HG02759 (cell line): ENCODE measurements around the gene GNAI3.
"Not testable (repeated sequence)": the region's sequence is repeated elsewhere in the genome, so short reads cannot be mapped to it uniquely, and the experiment has no call there.

Experiments
- ATAC-seq: cut with Tn5 transposase; IDR thresholded peaks from one replicate; pipeline ENCODE4 v1.9.1; 2021; ENCODE audit warnings: mild to moderate bottlenecking, moderate library complexity; ENCODE audit not compliant: unreplicated experiment

GNAI3 gene

DNA sequence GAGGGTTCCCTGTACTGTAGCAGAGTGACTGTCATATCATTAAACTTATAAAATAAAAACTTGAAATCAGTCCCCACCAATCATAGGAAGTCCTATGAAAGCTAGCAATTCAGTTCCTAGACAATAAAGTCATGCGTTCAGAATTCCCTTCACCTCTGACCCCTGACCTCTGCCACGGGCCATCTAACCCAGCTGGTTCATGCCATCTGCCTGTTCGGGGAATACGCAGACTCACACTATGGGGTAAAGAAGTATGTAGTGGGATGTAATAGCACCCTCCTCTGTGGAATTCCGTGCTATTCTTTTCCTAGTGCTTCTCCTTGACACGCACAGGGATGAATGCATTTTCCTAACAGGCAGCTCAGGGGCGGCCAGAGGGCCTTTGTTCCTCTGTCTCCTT, 109.6 kb downstream of the GNAI3 start:
- ATAC-seq = no peak

DNA sequence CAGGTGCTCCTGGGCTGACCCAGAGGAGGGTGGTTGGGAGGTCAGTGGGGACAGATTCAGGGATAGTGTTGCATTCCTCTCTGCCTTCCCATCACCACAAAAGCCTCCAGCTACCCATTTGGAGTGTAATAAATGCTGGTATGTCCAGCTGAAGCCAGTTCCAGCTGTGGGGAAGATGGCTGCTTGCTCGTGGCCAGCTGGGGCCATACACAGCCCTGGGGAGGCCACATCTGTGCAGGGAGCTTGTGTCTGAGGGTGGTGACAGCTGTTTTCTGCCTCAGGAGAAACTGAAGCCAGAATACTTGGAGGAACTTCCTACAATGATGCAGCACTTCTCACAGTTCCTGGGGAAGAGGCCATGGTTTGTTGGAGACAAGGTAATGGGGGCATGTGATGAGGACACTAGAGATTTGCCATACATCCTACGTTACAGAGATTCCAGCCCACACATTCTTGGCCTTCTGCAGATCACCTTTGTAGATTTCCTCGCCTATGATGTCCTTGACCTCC, 110.2 kb downstream of the GNAI3 start:
- ATAC-seq = no peak

DNA sequence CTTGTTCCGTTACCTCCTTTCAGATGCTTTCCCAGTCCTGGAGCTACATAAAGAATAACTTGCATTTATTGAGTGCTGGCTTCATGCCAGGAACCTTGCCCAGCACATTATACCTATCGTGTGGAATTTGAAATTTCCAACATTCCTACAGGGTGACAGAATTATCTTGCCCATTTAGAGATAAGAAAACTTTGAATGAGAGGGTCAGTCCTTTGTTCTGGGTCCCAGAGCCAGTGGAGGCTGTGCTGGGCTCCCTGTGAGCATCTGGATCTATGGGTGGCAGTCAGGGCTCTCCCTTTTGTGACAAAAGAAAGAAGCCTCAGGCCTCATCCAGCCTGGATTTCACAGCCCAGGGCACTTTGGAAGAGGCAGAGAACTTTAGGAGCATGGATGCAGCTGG, 110.7 kb downstream of the GNAI3 start:
- no peak for ATAC-seq

DNA sequence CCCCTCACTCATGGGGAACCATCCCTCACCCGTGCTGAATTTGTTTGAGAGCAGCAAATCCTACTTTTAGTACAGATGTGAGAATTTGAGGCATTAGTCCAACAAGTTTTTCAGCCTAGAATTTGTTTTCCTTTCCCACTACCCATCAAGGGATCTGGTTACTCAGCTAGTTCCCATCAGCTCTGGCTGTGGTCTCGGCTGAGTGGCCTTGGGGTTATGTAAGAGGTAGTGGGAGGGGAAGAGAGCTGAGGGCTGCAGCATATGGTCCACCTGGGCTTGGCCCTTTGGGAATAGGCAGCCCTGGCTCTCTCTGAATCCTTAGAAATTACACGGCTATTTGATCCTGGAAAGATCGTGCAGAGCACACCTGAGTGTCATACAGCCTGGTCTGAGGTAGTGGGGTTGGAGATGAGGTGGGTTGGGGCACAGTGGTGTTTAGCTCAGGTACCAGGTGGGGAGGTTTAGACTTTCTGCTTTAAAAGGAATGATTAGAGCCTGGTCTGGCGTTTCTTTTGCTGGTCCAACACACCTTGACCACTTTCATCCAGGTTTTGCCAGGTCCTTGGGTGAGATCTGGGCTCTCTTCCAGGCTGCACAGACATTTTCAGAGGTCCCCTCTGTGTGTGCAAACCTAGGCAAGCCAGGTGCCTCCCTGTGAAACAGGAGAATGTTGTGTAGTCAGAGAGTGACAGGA, 111.7 kb downstream of the GNAI3 start:
- no peak for ATAC-seq

DNA sequence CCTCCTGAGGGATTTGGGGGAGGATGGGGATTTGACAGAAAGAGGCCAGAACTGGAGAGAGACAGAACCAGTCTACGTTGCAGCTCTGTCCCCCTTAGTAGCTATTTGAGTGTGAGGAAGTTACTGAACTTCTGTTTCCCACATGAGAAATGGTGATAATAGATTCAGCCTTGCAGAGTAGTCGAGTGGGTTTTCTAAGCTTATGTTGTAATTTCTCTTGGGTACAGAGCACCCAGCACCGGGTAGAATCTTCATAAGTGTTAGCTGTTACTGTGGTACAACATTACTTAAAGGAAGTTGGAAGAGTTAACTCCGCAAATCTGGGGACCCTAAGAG, 112.2 kb downstream of the GNAI3 start:
- ATAC-seq = not testable (repeated sequence)

DNA sequence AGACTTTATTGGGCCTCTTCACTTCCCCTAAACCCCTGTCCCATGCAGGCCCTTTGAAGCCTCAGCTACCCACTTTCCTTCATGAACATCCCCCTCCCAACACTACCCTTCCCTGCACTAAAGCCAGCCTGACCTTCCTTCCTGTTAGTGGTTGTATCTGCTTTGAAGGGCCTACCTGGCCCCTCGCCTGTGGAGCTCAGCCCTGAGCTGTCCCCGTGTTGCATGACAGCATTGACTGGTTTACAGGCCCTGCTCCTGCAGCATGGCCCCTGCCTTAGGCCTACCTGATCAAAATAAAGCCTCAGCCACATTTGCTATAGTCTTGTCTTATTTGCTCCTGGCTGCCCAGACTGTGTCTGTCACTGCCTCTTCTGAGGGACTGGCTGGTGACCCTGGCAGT, 113.0 kb downstream of the GNAI3 start:
- ATAC-seq = no peak

DNA sequence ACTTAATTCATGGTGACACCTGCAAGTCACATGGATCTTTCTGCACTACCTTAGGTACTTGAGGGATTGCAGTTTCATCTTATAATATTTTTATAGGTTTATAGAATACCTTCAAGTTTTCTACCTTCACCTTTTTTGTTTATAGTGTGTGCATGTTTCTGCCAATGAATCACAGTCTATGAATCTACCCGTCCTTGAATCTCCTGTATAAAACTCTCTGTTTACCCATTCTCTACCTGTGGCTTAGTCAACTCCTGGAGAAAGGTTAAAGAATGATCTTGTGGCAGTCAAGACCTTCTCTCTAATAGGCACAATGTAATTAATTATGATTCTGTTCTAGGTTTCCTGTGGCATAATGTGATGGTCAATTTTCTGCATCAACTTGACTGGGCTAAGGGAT, 116.3 kb downstream of the GNAI3 start:
- no peak for ATAC-seq

DNA sequence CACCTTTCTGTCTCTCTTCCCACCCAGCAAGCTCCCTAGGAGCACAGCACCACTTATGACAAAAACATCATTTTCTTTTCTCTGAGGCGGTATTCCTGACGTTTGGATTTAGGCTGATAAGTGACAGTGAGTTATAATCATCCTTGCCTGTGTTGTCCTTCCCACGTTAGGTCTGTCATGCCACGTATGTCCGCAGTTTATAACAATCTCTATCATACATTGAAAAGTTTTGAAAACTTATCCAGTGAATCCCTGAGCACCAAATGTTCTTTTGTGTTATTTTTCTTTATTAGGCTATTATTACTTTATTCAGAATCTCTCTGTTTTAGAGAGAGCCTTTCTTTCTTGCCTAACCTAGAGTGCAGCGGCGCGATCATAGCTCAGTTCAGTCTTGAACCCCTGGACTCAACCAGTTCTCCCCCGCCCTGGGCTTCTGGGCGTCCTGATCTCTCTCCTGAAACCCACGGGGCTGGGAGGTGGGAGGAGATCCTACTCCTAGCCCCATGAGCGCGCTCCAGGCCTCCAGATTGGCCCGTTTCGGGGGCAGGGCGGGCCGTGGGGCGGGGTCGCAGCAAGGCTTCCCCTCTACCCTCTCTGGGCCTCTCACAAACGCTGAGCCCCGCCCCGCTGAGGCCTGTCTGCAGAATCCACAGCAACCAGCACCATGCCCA, 119.2 kb downstream of the GNAI3 start, which contains the start of gene GSTM2:
TSS of gene GSTM2 (plus strand) at position 606 of the 671 bp plus-strand sequence. CDS start at position 665, 59 bp downstream.
- ATAC-seq = peak; percentile 98
